ENCODE measurements around the gene TRIM2. TPM values are rescaled to one million over a fixed set of nuclear protein-coding genes. Genes with fewer than 3 reads are reported as not detected.

Gene TRIM2
- total RNA-seq, 1 experiment from 2014 or later, result 30.8 TPM

DNA sequence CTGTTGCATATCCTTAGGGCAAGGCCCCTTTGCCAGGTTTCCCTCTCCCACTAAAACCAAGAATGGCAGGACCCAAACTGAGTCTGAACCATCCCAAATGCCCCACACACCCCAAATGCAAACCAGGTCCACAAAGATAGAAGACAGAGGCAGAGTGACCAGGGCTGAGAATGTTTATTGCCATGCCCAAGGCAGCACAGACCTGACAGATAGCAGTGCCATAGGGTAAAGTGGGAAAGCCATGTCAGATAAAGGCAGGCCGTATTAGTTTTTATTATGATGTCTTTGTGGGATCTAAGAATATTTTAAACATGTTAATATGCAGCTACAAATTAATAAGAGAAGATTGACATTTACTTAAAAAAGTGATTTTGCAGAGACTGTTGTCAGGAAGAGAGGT, 110.7 kb downstream of the TRIM2 start:
- Histone ChIP-seq H3K36me3 (peaks cover 3% of the 10 kb centered on the region; the same call in 1 of the 2 replicates), H3K27ac (no peak overlapping the region), H3K9me3 (replicated peaks) (no peaks in the 10 kb centered on the region), H3K27me3 (no peaks in the 10 kb centered on the region), H3K4me1 (no peaks in the 10 kb centered on the region), H3K4me3 (no peak overlapping the region)
- DNase-seq, result no peak

DNA sequence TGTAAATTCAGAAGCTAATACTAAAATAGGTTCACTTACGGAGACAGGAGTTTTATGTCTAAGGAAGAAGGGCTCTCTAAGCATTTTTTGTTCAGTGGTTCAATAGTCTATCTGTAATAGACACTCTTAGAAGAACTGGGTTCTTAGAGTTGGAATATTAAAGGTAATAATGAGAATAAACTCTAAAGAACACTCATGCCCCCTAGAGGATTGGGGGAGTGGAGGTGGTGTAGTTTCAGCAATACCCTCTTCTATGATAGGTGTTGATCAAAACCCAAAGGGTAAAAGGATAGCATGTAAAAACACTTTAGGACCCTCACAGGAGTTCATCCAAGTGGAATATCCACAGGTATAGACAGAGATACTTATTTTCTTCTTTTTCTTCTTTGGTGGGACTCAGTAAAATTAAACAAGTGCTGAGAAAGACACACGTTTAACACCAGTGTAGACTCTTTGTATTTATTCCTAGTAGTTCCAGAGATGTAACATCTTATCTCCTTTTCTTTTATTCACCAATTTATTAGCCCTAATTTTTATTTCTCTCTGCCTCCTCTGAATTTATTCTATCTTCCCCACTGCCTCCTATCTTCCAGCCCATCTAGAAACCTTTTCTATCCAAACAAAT, 114.6 kb downstream of the TRIM2 start:
- no peak overlapping the region for H3K4me3 ChIP-seq
- H3K27me3 ChIP-seq, result no peaks in the 10 kb centered on the region
- H3K9me3 ChIP-seq (replicated peaks), result no peaks in the 10 kb centered on the region
- peak; percentile 17 to 71 for DNase-seq
- no peak overlapping the region for H3K27ac ChIP-seq
- no peaks in the 10 kb centered on the region for H3K4me1 ChIP-seq
- no peaks in the 10 kb centered on the region; the same call in 1 of the 2 replicates for H3K36me3 ChIP-seq

DNA sequence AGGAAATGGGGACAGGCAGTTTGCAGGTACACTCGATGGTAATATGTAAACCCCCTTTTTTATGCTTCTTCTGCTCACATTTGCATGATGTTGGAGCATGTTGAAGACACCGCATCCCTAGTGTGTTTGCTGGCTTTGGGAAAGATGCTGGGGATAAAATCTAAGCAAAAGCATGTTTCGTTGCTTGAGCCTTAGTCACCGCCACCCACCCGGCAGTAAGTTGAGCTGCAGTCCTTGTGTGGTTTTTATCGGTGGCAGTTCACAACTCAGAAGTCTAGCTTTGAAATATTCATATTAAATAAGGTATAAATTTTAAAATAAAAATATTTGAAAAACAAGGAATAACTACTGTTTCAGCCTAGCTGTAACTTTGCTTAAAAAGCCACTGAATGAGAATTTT, 118.5 kb downstream of the TRIM2 start:
- Histone ChIP-seq H3K27me3 (no peaks in the 10 kb centered on the region), H3K4me3 (no peak overlapping the region), H3K9me3 (replicated peaks) (no peaks in the 10 kb centered on the region), H3K36me3 (no peaks in the 10 kb centered on the region; the same call in none of the 2 replicates), H3K27ac (no peak overlapping the region), H3K4me1 (no peaks in the 10 kb centered on the region)
- DNase-seq, result no peak

DNA sequence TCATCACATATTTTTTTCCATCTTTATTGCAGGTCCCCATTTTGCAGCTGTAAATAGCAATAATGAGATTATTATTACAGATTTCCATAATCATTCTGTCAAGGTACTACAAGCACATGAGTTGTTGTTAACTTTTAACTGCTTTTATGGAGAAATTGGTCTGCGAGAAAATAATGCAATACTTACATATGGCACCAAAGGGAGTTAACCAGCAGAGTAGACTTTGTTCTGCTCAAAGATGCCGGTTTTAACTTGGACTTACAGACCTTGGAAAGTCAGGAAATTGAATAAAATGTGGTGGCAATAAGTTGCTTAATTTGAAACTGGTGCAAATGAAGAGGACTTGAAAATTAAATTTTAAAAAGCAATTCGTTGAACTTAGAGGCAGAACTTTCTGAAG, 119.8 kb downstream of the TRIM2 start:
- H3K9me3 ChIP-seq (replicated peaks), result no peaks in the 10 kb centered on the region
- no peak for DNase-seq
- no peaks in the 10 kb centered on the region for H3K4me1 ChIP-seq
- H3K27me3 ChIP-seq, result no peaks in the 10 kb centered on the region
- H3K36me3 ChIP-seq, result peaks cover 8% of the 10 kb centered on the region
- H3K4me3 ChIP-seq, result no peak overlapping the region
- H3K27ac ChIP-seq, result no peak overlapping the region

DNA sequence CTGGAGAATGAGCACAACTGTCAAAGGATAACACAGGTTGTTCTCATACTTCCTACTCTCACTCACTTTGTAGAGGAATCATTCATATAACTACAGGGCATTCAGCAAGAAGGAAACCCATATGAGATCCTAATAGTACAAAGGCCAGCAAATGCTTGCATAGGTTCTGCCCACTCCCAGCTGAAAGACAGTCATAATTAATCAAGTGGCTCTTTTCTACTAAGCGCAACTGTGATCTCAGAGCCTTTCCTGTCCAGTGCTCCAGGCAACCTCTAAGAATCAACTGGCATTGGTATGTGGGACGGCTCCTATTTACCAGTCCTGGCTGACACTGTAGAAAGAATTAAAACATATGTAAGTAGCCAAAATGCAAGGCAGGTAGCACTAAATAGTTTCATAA, 121.3 kb downstream of the TRIM2 start:
- H3K27ac ChIP-seq, result no peak overlapping the region
- no peak overlapping the region for H3K4me3 ChIP-seq
- H3K9me3 ChIP-seq (replicated peaks), result no peaks in the 10 kb centered on the region
- no peaks in the 10 kb centered on the region for H3K27me3 ChIP-seq
- H3K4me1 ChIP-seq, result no peaks in the 10 kb centered on the region
- no peak for DNase-seq
- H3K36me3 ChIP-seq, result peaks cover 9% of the 10 kb centered on the region

DNA sequence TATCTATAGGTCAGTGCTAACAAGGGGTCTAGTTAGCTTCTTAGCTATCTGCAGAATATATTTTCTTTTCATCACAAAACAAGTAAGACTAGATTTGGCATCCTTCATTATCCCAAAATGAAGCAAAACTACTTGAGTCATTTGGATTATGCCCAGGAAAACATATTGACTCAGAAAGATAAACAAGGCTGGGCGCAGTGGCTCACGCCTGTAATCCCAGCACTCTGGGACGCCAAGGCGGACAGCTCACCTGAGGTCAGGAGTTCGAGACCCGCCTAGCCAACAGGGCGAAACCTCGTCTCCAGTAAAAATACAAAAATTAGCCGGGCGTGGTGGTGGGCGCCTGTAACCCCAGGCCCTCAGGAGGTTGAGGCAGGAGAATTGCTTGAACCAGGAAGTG, 122.3 kb downstream of the TRIM2 start:
- no peak for DNase-seq
- H3K4me1 ChIP-seq, result no peaks in the 10 kb centered on the region
- no peaks in the 10 kb centered on the region for H3K27me3 ChIP-seq
- no peak overlapping the region for H3K4me3 ChIP-seq
- H3K27ac ChIP-seq, result no peak overlapping the region
- peaks cover 12% of the 10 kb centered on the region for H3K36me3 ChIP-seq
- H3K9me3 ChIP-seq (replicated peaks), result no peaks in the 10 kb centered on the region

DNA sequence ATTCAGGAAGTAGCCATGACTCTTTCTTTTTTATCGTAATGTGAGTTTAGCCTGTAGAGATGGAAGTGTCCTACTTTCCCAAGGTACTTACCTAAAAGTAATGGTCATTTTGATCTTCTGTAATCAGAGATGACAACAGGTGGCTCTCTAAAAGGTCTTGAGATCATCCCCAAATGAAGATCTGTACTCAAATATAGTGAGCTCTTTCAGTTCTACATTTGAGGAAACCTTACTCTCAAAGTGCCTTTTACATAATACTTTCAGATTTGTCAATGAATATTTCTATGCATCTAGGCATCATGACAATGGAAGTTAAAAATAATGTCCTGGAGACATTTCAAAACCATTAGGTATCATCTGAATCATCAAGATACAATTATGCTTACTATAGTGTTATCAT, 123.0 kb downstream of the TRIM2 start:
- no peaks in the 10 kb centered on the region for H3K9me3 ChIP-seq (replicated peaks)
- H3K27ac ChIP-seq, result no peak overlapping the region
- H3K4me3 ChIP-seq, result no peak overlapping the region
- H3K4me1 ChIP-seq, result no peaks in the 10 kb centered on the region
- DNase-seq, result no peak
- H3K27me3 ChIP-seq, result no peaks in the 10 kb centered on the region
- H3K36me3 ChIP-seq, result peaks cover 12% of the 10 kb centered on the region

DNA sequence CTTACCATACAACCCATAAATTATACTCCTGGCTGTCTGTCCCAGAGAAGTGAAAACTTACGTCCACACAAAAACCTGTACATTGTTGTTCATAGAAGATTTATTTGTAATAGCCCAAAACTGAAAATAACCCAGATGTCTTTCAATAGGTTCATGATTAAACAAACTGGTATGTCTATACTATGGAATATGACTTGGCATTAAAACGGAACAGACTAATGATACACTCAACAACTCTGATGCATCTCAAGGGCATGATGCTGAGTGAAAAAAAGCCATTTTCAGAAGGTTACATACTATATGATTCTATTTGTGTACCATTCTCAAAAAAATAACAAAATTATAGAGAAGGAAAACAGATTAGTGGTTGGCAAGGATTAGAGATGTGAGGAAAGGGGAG, 128.7 kb downstream of the TRIM2 start:
- Histone ChIP-seq H3K4me1 (no peaks in the 10 kb centered on the region), H3K4me3 (no peak overlapping the region), H3K27ac (no peak overlapping the region), H3K9me3 (replicated peaks) (no peaks in the 10 kb centered on the region), H3K36me3 (peaks cover 18% of the 10 kb centered on the region), H3K27me3 (no peaks in the 10 kb centered on the region)
- DNase-seq, result no peak

DNA sequence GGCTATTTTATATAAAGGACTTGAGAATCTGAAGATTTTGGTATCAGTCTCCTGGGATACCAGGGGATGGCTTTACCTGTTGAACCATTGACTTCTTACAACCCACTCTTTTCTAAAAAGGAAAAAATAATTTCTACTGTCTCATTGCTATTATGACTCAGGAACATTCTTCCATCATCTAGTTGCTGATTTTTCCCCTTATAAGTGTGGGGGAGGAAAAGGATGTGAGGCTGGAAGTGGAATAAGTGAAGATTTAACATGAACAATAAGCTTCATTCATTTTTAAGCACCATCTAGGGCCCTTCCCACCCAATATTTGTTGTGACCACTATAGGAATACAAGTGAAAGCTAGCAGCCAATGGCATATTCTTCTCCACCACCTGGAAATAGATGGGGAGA, 129.6 kb downstream of the TRIM2 start:
- Histone ChIP-seq H3K9me3 (replicated peaks) (no peaks in the 10 kb centered on the region), H3K4me3 (no peak overlapping the region), H3K36me3 (peaks cover 12% of the 10 kb centered on the region), H3K27me3 (no peaks in the 10 kb centered on the region), H3K4me1 (no peaks in the 10 kb centered on the region), H3K27ac (no peak overlapping the region)
- DNase-seq, result no peak

DNA sequence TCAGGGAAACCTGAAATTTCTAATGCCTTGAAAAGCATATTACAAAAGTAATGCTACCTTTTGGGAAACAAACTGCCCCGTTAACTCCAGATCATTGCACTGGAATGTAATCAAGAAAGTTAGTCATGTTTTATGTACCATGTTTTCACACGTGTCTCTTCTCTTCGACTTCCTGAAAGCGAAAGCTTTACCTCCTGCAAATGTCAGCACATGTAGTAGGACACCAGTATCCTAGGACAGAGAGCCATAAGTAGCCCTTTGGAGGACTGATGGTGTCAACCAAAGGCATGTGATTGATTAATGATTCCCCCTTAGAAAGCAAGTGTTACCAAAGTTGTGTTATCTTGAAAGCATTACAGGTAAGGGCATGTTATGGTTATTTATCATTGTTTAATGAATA, 131.4 kb downstream of the TRIM2 start:
- no peak overlapping the region for H3K27ac ChIP-seq
- H3K27me3 ChIP-seq, result no peaks in the 10 kb centered on the region
- no peak for DNase-seq
- H3K4me3 ChIP-seq, result no peak overlapping the region
- no peaks in the 10 kb centered on the region for H3K4me1 ChIP-seq
- peaks cover 9% of the 10 kb centered on the region for H3K36me3 ChIP-seq
- no peaks in the 10 kb centered on the region for H3K9me3 ChIP-seq (replicated peaks)

DNA sequence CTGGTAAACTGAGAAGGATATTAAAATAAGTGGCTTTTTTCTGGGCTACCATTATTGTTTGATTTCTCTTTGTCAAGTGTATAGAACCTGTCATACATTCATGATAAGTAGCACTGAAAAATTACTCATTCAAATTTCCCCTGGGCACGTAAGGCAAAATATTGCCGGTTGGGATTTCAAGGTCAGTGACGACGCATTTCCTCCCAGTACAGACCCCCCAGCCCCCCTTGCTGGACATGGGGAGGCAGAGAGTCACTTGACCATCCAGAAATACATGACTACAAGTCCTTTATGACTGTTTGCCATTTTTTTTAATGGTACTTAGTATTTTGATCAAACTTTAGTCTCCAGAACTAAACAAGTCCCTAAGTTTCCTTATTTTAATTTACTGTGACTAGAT, 133.4 kb downstream of the TRIM2 start:
- no peak overlapping the region for H3K4me3 ChIP-seq
- no peak for DNase-seq

DNA sequence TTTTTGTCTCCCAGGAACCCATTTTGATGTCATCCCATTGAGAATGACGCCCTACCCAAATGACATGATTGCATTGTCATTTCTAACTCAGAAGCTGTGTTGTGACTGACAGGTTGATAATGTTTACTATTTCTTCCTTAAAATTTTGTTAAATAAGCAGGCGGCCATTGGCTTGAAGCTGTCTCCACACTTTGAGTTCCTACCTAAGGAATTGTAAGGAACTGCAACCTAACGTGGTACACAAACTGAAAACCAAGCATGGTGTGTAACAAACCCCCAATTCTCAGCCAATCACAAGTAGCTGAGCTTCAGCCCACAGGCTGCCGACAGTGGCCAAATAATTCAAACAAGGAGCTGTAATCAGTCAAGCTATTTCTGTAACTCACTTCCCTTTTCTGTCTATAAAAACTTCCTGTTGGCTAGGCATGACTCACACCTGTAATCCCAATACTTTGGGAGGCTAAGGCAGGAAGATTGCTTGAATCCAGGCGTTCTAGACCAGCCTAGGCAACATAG, 137.4 kb downstream of the TRIM2 start:
- H3K9me3 ChIP-seq (replicated peaks), result no peaks in the 10 kb centered on the region
- H3K27me3 ChIP-seq, result no peaks in the 10 kb centered on the region
- no peak overlapping the region for H3K27ac ChIP-seq
- peaks cover 6% of the 10 kb centered on the region for H3K4me1 ChIP-seq
- no peak for DNase-seq
- H3K4me3 ChIP-seq, result no peak overlapping the region
- H3K36me3 ChIP-seq, result peaks cover 3% of the 10 kb centered on the region; the same call in 1 of the 2 replicates

More for the DNA sequence above, 133.4 kb downstream of the TRIM2 start:
- H3K27ac ChIP-seq, result no peak overlapping the region
- H3K9me3 ChIP-seq (replicated peaks), result no peaks in the 10 kb centered on the region
- peaks cover 6% of the 10 kb centered on the region; the same call in 1 of the 2 replicates for H3K36me3 ChIP-seq
- no peaks in the 10 kb centered on the region for H3K27me3 ChIP-seq
- H3K4me1 ChIP-seq, result no peaks in the 10 kb centered on the region

DNA sequence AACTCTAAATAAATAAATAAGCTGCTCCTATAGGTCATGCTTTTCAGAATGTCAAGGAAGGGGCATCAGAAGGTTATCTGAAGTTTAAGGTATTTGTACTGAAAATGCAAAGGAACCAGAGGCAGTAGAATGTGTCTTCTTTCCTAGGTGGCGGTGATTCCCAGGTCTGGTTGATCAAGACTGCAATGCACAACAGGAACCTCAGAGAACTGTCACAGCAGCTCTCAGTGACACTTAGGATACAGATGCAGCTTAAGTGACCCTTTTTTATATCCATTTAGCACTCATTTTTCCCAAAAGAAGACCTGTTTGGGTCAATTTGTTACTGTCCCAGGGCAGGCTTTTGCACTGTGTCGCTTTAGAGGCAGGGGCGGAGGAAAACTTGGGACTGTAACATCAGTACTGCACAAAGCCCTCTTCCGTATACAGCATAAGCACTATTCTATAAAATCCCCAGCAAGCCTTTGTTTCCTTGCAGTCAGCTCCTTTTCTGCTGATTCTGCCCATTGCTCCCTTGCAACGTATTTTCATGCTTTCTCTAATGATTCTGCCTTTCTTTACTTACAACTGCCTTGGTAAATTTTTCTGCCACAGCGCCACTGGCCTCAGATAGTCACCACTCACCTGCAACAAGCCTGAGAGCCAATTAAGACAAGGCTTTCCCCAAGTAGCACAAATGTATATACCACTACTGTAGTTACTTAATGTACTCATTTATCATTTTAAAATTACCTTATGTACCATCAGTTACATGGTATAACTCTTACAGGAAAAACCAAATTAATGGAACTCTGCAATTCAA, 138.7 kb downstream of the TRIM2 start:
- Histone ChIP-seq H3K36me3 (no peaks in the 10 kb centered on the region), H3K9me3 (replicated peaks) (no peaks in the 10 kb centered on the region), H3K4me1 (peaks cover 11% of the 10 kb centered on the region), H3K4me3 (no peak overlapping the region), H3K27ac (no peak overlapping the region), H3K27me3 (no peaks in the 10 kb centered on the region)
- no peak for DNase-seq

DNA sequence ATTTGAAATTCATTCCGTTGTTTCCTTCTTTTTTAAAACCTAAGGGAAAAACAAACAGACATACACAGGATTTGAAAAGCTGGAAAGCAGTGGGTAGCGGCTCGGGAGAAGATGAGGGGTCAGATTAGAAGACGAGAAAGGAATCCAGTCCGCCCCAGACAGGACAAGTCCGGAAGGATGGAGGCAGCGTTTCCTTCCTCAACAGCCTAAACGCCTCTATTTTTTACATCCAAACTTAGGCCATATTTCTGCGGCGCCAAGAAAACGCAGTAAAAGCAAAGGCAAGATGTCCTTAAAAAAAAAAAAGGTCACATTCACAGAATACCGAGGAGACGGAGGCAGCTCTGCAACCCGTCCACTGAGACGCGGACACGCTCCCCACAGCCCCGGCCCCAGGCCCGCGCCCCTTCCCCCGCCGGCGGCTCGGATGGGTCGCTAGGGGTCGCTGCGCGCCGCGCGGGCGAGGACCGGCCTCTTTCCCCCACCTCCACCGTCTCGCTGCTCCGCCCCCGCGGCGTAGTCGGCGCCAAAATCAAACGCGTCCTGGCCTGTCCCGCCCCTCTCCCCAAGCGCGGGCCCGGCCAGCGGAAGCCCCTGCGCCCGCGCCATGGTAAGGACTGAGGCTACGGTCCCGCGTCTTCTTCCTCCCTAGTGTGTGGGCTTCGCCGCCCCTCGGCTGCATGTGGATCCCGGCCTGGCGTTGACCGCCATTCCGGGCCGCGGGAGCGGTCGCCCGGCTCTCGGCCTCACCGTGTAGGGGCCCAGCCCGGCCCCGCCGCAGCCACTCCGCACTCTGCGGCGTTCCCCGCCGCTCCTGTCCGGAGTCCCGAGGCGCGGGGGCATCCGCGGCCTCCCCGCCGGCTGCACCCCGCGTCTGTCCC, 140.1 kb downstream of the TRIM2 start, which contains the start of gene MND1:
TSS of gene MND1 (plus strand) at position 558 of the 881 bp plus-strand sequence. CDS start at position 608, 50 bp downstream.
- H3K27ac ChIP-seq, result peak within 1 kb of the TSS; percentile 99
- DNase-seq, result peak; percentile 90 to 91
- H3K9me3 ChIP-seq (replicated peaks), result no peaks in the 10 kb centered on the region

More for the DNA sequence above, 140.1 kb downstream of the TRIM2 start, which contains the start of gene MND1:
- peak within 1 kb of the TSS; percentile 99 for H3K4me3 ChIP-seq
- H3K4me1 ChIP-seq, result peaks cover 15% of the 10 kb centered on the region
- no peaks in the 10 kb centered on the region for H3K36me3 ChIP-seq
- no peaks in the 10 kb centered on the region for H3K27me3 ChIP-seq
